Measurements from ENCODE around the gene SLX9. TPM values are rescaled to one million over a fixed set of nuclear protein-coding genes. Genes with fewer than 3 reads are reported as not detected.

The SLX9 gene
- total RNA-seq, 1 donor from 2014 or later: 38.8 TPM

- H4K20me1 ChIP-seq (ENCODE audit: insufficient read depth, low read length): peaks cover 63% of the 10 kb centered on the region
- DNase-seq (ENCODE audit: low read depth): no peak
- Mint-ChIP-seq H3K9me3 (ENCODE audit: unreplicated experiment) (no peaks in the 10 kb centered on the region), H3K36me3 (ENCODE audit: low read depth, unreplicated experiment) (peaks cover 2% of the 10 kb centered on the region), H3K27me3 (ENCODE audit: low read depth, unreplicated experiment) (peaks cover 55% of the 10 kb centered on the region), H3K4me1 (ENCODE audit: low read depth, unreplicated experiment) (peaks cover 22% of the 10 kb centered on the region), H3K27ac (ENCODE audit: unreplicated experiment) (peak overlapping the region; percentile 34), H3K4me3 (ENCODE audit: unreplicated experiment) (no peak overlapping the region)
- H3K4me2 ChIP-seq (ENCODE audit: low read length): no peak overlapping the region
- H3K36me3 ChIP-seq (ENCODE audit: insufficient read depth, low read length): no peaks in the 10 kb centered on the region
- H3K4me3 ChIP-seq (ENCODE audit: insufficient read depth, low read depth, low read length): no peak overlapping the region
- peaks cover 41% of the 10 kb centered on the region for H3K4me1 ChIP-seq (ENCODE audit: insufficient read depth, low read length)
- no peak for TF ChIP-seq EZH2 (IDR thresholded peaks at IDR 0.05; ENCODE audit: insufficient read depth, low read length)
- no peak overlapping the region for H3K9ac ChIP-seq (ENCODE audit: low read length)
- H2AFZ ChIP-seq (ENCODE audit: low read depth, low read length): no peak overlapping the region
- peaks cover 31% of the 10 kb centered on the region for H3K27me3 ChIP-seq (ENCODE audit: insufficient read depth, low read length)
- no peak for FAIRE-seq
- H3K79me2 ChIP-seq (ENCODE audit: insufficient read depth, low read length): no peaks in the 10 kb centered on the region
- no peak overlapping the region for H3K27ac ChIP-seq (ENCODE audit: low read depth, low read length)
- no peaks in the 10 kb centered on the region for H3K9me3 ChIP-seq (ENCODE audit: insufficient read depth, low read depth, low read length)
These were observed 9.9 kb upstream of the SLX9 start for GRCh38 chr21:44929799-44930542.

GRCh38 chr21:44930543-44930981 lies 9.3 kb upstream of the SLX9 start:
- no peaks in the 10 kb centered on the region for H3K9me3 Mint-ChIP-seq (ENCODE audit: unreplicated experiment)
- peaks cover 50% of the 10 kb centered on the region for H3K27me3 Mint-ChIP-seq (ENCODE audit: low read depth, unreplicated experiment)
- no peak overlapping the region for H3K27ac ChIP-seq (ENCODE audit: low read depth, low read length)
- H3K4me1 ChIP-seq (ENCODE audit: insufficient read depth, low read length): peaks cover 41% of the 10 kb centered on the region
- H4K20me1 ChIP-seq (ENCODE audit: insufficient read depth, low read length): peaks cover 63% of the 10 kb centered on the region
- H3K27ac Mint-ChIP-seq (ENCODE audit: unreplicated experiment): peak overlapping the region; percentile 34
- no peaks in the 10 kb centered on the region for H3K79me2 ChIP-seq (ENCODE audit: insufficient read depth, low read length)
- DNase-seq (ENCODE audit: low read depth) (no peak), FAIRE-seq (no peak)
- peak overlapping the region; percentile 76 for H3K4me2 ChIP-seq (ENCODE audit: low read length)
- H3K9me3 ChIP-seq (ENCODE audit: insufficient read depth, low read depth, low read length): no peaks in the 10 kb centered on the region
- no peak overlapping the region for H3K4me3 ChIP-seq (ENCODE audit: insufficient read depth, low read depth, low read length)
- no peak overlapping the region for H2AFZ ChIP-seq (ENCODE audit: low read depth, low read length)
- H3K36me3 Mint-ChIP-seq (ENCODE audit: low read depth, unreplicated experiment): peaks cover 2% of the 10 kb centered on the region
- no peaks in the 10 kb centered on the region for H3K36me3 ChIP-seq (ENCODE audit: insufficient read depth, low read length)
- H3K4me1 Mint-ChIP-seq (ENCODE audit: low read depth, unreplicated experiment): peaks cover 22% of the 10 kb centered on the region
- no peak overlapping the region for H3K4me3 Mint-ChIP-seq (ENCODE audit: unreplicated experiment)
- peaks cover 31% of the 10 kb centered on the region for H3K27me3 ChIP-seq (ENCODE audit: insufficient read depth, low read length)
- no peak overlapping the region for H3K9ac ChIP-seq (ENCODE audit: low read length)
- no peak for TF ChIP-seq EZH2 (IDR thresholded peaks at IDR 0.05; ENCODE audit: insufficient read depth, low read length)
- TF ChIP-seq CTCF (IDR thresholded peaks at IDR 0.05; ENCODE audit: insufficient read depth, low read depth, low read length): no peak

GRCh38 chr21:44931137-44931500 lies 8.7 kb upstream of the SLX9 start:
- no peak for FAIRE-seq
- H3K36me3 ChIP-seq (ENCODE audit: insufficient read depth, low read length): no peaks in the 10 kb centered on the region
- H3K27ac ChIP-seq (ENCODE audit: low read depth, low read length): no peak overlapping the region
- H3K4me3 ChIP-seq (ENCODE audit: insufficient read depth, low read depth, low read length): peak overlapping the region; percentile 33
- no peak overlapping the region for H2AFZ ChIP-seq (ENCODE audit: low read depth, low read length)
- Mint-ChIP-seq H3K36me3 (ENCODE audit: low read depth, unreplicated experiment) (peaks cover 2% of the 10 kb centered on the region), H3K9me3 (ENCODE audit: unreplicated experiment) (no peaks in the 10 kb centered on the region), H3K4me1 (ENCODE audit: low read depth, unreplicated experiment) (peaks cover 22% of the 10 kb centered on the region), H3K4me3 (ENCODE audit: unreplicated experiment) (peak overlapping the region; percentile 14), H3K27me3 (ENCODE audit: low read depth, unreplicated experiment) (peaks cover 54% of the 10 kb centered on the region), H3K27ac (ENCODE audit: unreplicated experiment) (no peak overlapping the region)
- H3K4me1 ChIP-seq (ENCODE audit: insufficient read depth, low read length): peaks cover 40% of the 10 kb centered on the region
- H3K4me2 ChIP-seq (ENCODE audit: low read length): peak overlapping the region; percentile 76
- peaks cover 63% of the 10 kb centered on the region for H4K20me1 ChIP-seq (ENCODE audit: insufficient read depth, low read length)
- peaks cover 31% of the 10 kb centered on the region for H3K27me3 ChIP-seq (ENCODE audit: insufficient read depth, low read length)
- TF ChIP-seq CTCF (IDR thresholded peaks at IDR 0.05; ENCODE audit: insufficient read depth, low read depth, low read length) (no peak), EZH2 (IDR thresholded peaks at IDR 0.05; ENCODE audit: insufficient read depth, low read length) (no peak)
- no peaks in the 10 kb centered on the region for H3K79me2 ChIP-seq (ENCODE audit: insufficient read depth, low read length)
- no peak for DNase-seq (ENCODE audit: low read depth)
- no peak overlapping the region for H3K9ac ChIP-seq (ENCODE audit: low read length)
- no peaks in the 10 kb centered on the region for H3K9me3 ChIP-seq (ENCODE audit: insufficient read depth, low read depth, low read length)

Measured in astrocyte (in vitro differentiated cells and primary cell).